ENCODE results near the gene FETUB. TPM values are rescaled to one million over a fixed set of nuclear protein-coding genes. Genes with fewer than 3 reads are reported as not detected.

Gene FETUB, protein sequence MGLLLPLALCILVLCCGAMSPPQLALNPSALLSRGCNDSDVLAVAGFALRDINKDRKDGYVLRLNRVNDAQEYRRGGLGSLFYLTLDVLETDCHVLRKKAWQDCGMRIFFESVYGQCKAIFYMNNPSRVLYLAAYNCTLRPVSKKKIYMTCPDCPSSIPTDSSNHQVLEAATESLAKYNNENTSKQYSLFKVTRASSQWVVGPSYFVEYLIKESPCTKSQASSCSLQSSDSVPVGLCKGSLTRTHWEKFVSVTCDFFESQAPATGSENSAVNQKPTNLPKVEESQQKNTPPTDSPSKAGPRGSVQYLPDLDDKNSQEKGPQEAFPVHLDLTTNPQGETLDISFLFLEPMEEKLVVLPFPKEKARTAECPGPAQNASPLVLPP
- total RNA-seq = not detected

DNA sequence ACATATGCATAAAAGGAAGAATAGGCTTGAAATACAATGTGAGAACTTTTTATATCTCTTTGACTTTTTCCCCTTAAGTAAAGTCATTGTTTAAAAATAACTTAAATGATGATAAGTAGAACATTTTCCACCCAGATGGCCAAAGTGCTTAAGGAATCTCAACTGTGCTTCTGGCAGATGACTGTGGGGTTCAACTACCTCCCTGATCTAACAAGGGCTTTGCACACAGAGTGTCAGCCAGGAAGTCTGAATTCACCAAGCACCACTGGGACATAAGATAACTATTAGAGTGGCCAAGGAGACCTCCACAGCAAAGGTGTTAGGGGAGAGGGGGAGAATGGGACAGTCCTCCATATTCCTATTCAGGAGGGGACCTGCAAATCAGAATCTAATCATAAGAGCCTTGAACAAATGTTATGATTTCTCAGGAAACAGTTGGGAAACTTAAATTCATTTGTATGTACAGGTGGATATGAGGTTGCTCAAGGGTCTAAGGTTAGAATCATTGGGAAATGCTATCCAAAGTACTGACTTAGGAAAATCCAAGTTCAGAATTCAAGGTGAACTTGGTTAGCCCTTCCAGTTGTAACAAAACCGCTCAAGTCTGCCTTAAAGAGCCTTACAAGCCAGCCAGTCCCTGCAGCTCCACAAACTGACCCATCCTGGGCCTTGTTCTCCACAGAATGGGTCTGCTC lies at the start of gene FETUB:
FETUB (plus strand) TSS at position 622 of the 695 bp plus-strand sequence; CDS start at position 684, 62 bp downstream.
- FAIRE-seq (no peak), DNase-seq (ENCODE audit: low spot score in 2 of 2) (no peak)

DNA sequence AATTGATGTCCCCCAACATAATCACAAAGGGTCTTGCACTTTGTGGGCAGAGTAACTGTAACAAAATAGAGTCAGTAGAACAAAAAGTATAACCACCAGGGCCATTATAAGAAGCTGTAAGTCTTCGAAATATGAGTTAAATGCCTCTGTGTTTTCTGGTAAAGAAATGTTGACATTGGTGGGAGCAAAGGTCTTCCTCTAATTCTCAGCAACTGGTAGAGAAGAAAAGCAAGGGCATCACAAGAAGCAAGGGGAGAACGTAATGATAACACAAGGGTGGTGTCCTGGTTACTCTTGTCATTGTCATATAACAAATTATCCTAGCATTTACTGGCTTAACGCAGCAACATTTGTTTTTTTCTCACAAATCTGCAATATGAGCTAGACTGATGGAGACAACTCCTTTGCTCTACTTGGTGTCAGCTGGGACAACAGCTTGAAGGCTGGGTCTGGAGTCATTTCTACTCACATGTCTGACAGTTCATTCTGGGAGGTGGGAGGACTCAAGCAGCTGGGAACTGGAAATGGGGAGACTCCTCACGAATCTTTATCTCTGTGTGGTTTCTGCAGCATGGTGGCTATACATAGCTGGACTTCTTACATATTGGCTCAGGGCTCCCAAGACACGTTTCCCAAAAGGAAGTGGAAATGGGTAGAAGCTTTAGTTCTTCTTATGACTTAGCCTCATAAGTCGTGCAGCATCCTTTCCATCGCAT lies 49.5 kb upstream of the FETUB start:
- no peak for DNase-seq (ENCODE audit: low spot score in 2 of 2)
- FAIRE-seq = no peak

DNA sequence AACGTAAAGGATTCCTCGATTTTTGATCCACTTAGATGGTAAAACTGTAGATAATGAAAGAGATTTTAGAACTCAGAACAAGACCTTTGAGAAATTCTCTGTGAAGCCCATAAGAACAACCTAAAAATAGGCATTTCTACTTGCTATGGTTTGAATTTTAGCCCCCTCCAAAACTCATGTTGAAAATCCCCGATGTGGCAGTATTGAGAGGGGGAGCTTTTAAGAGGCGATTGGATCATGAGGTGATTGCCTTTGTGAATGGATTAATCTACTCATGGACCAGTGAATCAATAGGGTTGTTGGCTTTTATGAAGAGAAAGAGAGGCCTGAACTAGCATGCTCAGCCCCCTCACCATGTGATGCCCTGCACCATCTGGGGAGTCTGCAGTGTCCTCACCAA lies 47.5 kb upstream of the FETUB start:
- FAIRE-seq (no peak), DNase-seq (ENCODE audit: low spot score in 2 of 2) (no peak)

DNA sequence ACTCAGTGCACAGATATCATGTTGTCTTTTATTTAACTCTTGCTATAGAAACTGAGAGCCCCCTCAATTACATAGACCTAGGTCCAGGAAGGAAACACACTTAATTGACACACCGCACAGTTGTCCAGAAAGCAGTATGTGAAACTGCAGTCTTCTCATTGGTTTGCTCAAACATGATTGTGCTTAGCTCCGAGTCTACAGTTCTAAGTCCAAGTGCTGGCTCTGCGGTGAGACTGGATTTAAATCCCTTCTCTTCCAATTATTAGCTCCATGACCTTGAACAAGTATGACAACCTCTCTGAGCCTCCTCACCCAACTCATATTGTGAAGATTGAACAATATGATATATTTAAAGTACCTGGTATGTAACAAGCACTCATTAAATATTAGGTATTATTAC lies 46.3 kb upstream of the FETUB start:
- no peak for DNase-seq (ENCODE audit: low spot score in 2 of 2)

DNA sequence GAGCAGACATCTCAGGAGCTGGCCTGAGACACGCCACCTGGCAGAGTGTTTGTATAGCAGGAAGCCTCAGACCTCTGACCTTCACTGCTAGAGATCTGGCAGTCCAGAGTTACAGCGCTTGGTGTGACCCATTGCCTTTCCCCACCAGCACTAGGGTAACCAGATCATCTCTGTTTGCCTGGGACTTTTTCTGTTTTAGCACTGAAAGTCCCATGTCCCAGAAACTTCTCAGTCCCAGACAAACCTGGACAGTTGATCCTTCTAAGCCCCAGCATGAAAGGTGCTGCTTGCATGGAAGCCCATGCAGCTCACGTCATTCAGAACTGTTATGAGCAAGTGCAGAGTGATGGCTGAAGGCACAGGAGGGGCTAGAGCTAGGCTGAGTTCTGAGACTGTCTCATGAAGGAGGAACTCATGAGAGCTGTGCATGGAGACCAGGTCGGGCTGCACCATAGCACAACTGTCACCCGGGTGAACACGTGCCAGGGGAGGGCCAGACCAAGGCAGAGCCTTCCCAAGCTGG lies 45.5 kb upstream of the FETUB start:
- DNase-seq (ENCODE audit: low spot score in 2 of 2) = no peak
- FAIRE-seq = no peak

More for the DNA sequence above, 46.3 kb upstream of the FETUB start:
- no peak for FAIRE-seq

DNA sequence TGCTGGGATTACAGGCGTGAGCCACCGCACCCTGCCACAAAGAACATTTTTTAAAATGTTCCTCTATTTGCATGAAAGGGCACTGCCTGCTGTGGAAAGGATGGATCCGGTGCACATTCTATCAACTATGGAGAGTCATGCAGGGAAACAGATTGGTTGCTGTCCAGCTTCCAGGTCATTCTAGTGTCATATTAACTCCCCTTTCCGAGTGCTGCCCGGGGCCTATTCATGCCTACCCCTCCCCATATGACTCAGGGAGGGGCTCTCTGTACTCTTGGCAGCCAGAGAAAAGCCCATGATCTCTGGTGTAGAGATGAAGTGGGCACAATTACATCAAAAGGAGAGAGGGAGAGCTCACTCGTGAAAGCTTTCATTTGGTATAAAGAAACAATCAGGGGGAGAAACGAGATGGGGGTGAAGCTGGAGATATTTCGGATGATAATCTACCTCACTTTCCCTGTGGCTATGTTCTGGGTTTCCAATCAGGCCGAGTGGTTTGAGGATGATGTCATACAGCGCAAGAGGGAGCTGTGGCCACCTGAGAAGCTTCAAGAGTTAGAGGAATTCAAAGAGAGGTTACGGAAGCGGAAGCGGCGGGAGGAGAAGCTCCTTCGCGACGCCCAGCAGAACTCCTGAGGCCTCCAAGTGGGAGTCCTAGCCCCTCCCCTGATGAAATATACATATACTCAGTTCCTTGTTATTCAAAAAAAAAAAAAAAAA lies 43.5 kb upstream of the FETUB start:
- FAIRE-seq = no peak

DNA sequence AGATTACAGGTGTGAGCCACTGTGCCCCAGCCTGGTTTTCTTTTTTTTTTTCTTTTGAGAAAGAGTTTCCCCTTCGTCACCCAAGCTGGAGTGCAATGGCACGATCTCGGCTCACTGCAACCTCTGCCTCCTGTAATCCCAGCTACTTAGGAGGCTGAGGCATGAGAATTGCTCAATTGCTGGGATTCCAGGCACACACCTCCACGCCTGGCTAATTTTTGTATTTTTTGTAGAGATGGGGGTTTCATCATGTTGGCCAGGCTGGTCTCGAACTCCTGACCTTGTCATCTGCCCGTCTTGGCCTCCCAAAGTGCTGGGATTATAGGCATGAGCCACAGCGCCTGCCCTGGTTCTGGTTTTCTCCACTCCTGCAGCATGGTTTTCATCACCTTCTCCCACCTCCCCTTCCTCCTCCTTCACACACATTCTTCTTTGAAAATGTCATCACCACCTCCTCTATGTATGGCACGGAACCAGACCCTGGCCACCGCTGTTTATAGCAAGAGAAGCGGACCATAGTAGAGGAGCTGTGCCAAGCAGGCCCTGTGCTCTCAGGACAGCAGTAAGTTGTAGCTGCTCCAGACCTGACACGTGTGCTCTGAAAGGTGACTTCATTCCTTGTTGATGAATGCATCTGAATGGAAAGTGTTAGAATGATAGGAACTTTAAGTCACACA lies 42.0 kb upstream of the FETUB start:
- DNase-seq (ENCODE audit: low spot score in 2 of 2) (no peak), FAIRE-seq (no peak)

More for the DNA sequence above, 43.5 kb upstream of the FETUB start:
- DNase-seq (ENCODE audit: low spot score in 2 of 2) = no peak

DNA sequence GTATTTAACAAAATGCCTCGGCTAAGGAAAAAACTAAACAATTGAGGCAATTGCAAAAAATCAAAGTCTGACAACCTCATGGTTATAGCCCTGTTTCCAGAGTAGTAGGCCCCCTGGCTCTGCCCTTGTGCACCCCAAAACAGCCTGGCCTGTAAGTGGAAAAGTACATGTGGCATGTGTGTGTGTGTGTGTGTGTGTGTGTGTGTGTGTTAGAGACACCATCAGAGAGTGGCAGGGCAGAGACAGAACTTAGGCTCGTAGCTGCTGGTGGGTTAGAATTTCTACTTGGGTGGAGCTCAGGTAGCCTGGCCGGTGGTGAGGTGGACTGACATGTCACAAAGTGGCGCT lies 41.4 kb upstream of the FETUB start:
- FAIRE-seq (no peak), DNase-seq (ENCODE audit: low spot score in 2 of 2) (no peak)

DNA sequence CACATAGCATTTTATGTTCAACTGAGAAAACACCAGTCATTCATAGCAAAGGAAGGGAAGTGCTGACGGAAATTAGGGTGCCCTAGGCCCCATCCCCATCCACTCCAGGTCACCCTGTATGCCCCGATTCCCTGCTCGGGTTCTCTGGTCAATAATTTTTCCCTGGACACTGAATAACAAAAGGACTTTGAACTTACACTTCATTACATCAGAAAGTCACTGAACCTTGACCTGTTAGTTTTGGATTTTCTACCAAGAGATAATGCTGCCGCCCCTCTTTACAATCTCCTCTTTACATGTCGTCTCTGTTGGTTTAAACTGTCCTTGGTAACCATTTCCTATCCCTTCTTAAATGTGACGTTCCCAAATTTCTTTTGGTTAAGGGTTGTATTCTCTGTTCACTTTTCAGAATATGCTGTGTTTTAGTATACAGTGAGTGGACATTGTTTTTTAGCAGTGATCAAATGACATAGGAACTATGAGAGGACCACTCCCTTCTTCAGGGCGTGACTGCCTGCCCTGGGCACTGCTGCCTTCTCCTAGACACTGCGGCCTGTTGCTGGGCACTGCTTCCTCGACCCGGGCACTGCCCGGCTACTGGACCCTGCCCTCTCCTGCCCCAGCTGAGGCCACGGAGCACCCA lies 40.9 kb upstream of the FETUB start:
- FAIRE-seq (no peak), DNase-seq (ENCODE audit: low spot score in 2 of 2) (no peak)

DNA sequence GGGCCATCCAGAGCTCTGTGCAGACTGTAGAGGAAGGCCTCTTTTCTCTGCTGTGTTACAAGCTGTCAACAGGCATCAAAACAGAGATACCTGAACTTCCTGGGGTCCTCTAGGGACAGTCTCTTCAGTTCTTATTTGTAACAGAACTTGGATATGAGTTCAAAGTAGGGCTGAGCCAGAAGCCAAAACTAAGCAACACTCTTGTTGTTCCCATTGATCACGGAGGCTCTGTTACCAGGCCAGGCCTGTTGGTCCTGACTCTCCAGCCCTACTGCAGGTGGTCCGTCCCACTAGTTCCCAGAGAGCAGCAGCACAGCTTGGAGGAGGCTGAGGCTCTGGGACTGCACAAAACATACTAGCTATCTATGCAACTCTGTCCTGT lies 40.4 kb upstream of the FETUB start:
- no peak for FAIRE-seq
- DNase-seq (ENCODE audit: low spot score in 2 of 2) = no peak

DNA sequence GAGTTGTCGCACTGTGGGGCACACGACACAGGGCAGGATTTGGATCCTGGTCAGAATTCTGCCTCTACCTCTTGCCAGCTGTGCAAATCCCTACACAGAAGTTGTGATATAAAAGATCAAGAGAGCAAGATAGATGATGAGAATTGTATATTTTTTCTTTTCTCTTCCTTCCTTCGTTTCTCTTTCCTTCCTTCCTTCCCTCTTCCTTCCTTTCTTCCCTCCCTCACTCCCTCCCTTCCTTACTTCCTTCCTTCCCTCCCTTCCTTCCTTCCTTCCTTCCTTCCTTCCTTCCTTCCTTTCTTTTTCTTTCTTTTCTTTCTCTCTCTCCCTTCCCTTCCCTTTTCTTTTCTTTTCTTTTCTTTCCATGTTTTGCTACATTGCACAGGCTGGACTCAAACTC lies 39.3 kb upstream of the FETUB start:
- FAIRE-seq (no peak), DNase-seq (ENCODE audit: low spot score in 2 of 2) (no peak)

DNA sequence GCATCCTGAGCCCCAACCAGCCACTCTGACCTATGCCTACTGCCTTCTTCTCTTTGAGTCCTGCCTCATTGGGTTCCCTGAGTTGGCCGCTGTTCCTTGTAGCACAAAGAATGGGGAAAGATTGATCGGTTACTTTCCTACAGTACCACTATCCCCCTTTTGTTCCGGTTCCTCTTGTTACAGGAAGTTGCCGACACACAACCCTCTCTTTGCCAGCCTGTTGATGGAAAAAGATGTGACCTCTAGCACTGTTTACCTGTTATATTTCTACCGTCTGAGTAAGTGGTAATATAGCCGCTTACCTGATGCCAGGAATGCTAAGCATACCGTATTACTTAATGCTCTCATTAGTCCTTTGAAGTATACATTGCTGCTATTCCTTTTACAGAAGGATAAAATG lies 37.0 kb upstream of the FETUB start:
- DNase-seq (ENCODE audit: low spot score in 2 of 2) (no peak), FAIRE-seq (no peak)

DNA sequence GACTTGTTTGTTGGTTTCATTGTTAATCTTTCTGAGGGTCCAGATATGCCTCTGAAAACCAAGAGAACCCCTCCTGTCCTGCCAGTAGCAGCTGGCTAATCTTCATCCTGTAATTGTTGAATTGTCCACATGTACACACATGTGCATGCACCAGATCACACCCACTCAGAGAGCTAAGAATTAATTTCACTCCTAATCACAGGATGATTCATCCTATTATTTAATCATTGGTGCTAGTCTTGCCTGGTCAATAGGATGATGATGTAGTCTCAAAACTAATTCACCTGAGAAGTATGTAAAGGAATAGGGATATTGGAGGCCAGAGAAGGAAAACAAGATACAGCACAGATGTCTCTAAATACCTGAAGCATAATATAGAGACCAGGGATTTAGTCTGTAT lies 35.1 kb upstream of the FETUB start:
- FAIRE-seq (no peak), DNase-seq (ENCODE audit: low spot score in 2 of 2) (no peak)

DNA sequence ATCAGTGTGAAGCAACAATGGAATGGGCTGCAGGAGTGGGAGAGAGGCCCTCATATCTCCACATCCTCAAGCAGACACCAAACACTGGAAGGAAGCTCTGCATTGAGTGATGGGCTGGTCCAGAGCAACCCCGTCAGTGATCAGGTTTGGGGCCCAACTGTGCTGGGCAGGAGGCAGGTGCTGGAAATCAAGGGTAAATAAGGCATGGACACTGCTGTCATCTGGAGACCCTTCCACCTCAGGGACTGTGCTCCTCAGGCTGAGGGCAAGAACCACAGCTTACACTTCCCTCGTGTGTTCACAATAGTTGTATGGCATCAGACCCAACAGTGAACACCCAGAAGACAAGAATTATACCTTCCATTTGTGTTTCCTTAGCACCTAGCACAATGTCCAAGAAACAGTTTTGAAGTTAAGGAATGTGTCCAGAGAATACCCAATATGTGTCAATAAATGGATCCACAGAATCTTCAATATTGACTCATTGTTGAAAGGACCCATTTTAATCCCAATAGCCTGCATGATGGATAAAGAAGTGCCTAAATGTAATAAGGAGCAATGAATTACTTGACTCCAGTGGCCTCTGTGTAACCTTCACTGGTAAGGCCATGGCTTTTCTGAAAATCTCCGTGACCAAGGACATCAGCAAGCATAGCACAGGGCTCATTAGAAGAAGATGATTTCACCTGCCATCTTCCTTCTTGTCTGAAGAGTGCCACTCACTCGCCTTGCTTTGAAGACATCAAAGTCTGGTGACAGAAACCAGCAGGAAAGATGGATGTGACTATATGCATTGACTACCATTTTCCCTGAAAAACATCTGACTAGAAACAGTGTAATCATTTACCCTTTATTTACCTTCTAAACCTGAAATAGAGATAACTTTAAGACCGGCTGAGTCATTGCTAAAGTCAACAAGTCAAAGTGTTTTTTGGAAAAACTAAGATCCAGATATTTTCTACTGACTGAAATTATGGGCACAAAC lies 34.3 kb upstream of the FETUB start:
- DNase-seq (ENCODE audit: low spot score in 2 of 2) = no peak
- no peak for FAIRE-seq

DNA sequence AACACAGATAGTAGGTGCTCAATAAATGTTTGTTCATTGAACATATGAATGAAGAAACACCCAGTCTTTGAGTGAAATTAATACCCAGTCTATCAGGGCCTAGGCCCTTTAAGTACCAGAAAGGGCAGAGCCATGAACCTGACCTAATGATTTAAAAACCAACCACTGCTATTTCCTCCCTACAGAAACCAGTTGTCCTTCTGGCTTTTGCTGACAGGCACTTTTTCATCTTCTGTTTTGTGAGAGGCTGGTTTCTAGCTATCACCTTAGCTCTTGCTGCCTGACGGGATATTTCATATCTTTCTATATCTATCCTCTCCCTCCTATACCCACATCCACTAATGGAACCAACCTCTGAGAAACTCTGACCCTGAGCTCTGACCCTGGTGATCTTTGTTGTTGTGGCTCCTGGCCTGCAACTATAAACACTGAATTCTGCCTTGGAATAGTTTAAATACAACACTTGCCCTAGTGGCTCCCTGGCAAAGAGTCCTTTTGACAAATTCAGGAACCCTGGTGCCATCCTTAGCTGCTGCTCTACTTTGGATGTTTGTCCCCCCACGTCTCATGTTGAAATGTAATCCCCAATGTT lies 31.5 kb upstream of the FETUB start:
- FAIRE-seq (no peak), DNase-seq (ENCODE audit: low spot score in 2 of 2) (no peak)

DNA sequence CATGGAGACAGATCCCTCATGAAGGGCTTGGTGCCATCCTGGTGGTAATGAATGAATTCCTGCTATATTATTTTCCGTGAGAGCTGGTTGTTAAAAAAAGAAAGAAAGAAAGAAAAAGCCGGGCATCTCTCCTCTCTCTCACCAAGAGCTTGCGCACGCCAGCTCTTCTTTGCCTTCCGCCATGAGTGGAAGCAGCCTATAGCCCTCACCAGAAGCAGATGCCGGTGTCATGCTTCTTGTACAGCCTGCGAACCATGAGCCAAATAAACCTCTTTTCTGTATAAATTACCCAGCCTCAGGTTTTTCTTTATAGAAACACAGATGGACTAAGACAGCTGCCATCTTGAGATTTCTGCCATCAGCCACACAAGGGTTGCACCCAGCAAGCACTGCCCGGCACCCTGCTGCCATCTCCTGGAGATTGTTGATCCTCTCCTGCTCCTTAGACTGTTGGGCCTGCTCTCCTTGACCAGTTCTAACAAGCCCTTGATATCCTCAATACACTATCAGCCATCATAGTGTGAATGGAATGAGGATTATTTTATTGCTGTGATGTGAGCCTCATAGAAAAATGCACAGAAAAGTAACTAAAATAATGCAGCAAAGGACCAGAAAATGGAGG lies 30.8 kb upstream of the FETUB start:
- DNase-seq (ENCODE audit: low spot score in 2 of 2) (no peak), FAIRE-seq (no peak)

DNA sequence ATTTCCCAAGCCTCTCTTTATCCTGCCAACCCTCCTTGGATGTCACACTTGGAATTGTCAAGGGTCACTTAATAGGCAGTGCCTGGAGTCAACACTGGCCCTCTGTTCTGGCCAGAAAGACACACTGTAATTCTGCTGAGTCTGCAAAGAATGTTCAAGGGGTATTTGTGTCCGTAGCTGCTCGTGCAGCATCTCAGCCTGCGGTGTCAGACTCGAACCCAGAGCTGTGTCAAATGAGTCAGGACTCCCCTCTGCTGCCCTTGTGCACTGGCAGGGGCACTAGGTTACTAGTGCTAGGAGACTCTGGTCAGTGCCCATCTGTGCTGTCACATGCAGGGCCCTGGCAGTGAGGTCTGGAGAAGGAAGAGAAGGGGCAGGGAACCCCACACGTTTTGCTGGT lies 28.1 kb upstream of the FETUB start:
- DNase-seq (ENCODE audit: low spot score in 2 of 2) = no peak
- FAIRE-seq = no peak

Data from frontal cortex (tissue), 4 donors.